Measurements from ENCODE around the gene DBN1. TPM values are rescaled to one million over a fixed set of nuclear protein-coding genes. Genes with fewer than 3 reads are reported as not detected.

The DBN1 gene
- total RNA-seq, 1 donor from 2014 or later = 371 TPM

- Mint-ChIP-seq H3K27ac (ENCODE audit: unreplicated experiment) (peak overlapping the region; percentile 93), H3K4me1 (ENCODE audit: low read depth, unreplicated experiment) (peaks cover 9% of the 10 kb centered on the region), H3K36me3 (ENCODE audit: low read depth, unreplicated experiment) (peaks cover 11% of the 10 kb centered on the region), H3K9me3 (ENCODE audit: unreplicated experiment) (no peaks in the 10 kb centered on the region), H3K27me3 (ENCODE audit: low read depth, unreplicated experiment) (no peaks in the 10 kb centered on the region), H3K4me3 (ENCODE audit: unreplicated experiment) (no peak overlapping the region)
- peaks cover 9% of the 10 kb centered on the region for H3K79me2 ChIP-seq (ENCODE audit: insufficient read depth, low read length)
- peak overlapping the region; percentile 27 for H3K4me2 ChIP-seq (ENCODE audit: low read length)
- no peak overlapping the region for H3K4me3 ChIP-seq (ENCODE audit: insufficient read depth, low read depth, low read length)
- no peak overlapping the region for H2AFZ ChIP-seq (ENCODE audit: low read depth, low read length)
- no peak overlapping the region for H3K27ac ChIP-seq (ENCODE audit: low read depth, low read length)
- no peaks in the 10 kb centered on the region for H3K27me3 ChIP-seq (ENCODE audit: insufficient read depth, low read length)
- TF ChIP-seq EZH2 (IDR thresholded peaks at IDR 0.05; ENCODE audit: insufficient read depth, low read length) (no peak), CTCF (IDR thresholded peaks at IDR 0.05; ENCODE audit: insufficient read depth, low read depth, low read length) (no peak)
- peaks cover 83% of the 10 kb centered on the region for H4K20me1 ChIP-seq (ENCODE audit: insufficient read depth, low read length)
- H3K36me3 ChIP-seq (ENCODE audit: insufficient read depth, low read length) = peaks cover 19% of the 10 kb centered on the region
- FAIRE-seq (no peak), DNase-seq (ENCODE audit: low read depth) (no peak)
- H3K9ac ChIP-seq (ENCODE audit: low read length) = no peak overlapping the region
- H3K9me3 ChIP-seq (ENCODE audit: insufficient read depth, low read depth, low read length) = no peaks in the 10 kb centered on the region
- H3K4me1 ChIP-seq (ENCODE audit: insufficient read depth, low read length) = peaks cover 36% of the 10 kb centered on the region
These were observed 16.9 kb downstream of the DBN1 start for GRCh38 chr5:177456591-177456964.

DNA sequence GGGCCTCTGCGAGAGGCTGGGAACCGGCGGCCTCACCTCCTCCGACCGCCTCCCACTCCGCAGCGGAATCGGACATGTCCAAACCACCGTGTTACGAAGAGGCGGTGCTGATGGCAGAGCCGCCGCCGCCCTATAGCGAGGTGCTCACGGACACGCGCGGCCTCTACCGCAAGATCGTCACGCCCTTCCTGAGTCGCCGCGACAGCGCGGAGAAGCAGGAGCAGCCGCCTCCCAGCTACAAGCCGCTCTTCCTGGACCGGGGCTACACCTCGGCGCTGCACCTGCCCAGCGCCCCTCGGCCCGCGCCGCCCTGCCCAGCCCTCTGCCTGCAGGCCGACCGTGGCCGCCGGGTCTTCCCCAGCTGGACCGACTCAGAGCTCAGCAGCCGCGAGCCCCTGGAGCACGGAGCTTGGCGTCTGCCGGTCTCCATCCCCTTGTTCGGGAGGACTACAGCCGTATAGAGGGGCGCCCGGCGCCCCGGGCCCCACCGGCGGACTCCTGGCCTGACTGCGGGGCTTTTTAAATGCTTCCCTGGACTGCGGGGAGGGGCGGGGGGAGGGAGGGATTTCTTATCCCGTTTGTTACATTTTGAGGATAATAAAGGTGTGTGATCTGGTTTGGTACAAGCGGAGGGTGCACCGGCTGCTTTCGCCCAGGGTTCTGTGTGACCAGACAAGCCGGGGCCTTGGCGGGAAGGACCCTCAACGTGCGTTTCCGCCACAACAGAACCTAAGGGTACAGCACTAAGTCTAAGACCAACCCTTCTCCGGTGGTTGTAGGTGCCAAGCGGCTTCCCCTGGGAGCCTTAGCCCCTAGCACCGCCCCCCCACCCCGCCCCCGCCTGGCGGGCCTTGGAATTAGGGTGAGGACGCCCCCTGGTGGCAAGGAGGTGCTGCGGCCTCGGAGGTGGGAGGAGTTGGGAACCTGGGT, 17.5 kb downstream of the DBN1 start:
- Mint-ChIP-seq H3K9me3 (ENCODE audit: unreplicated experiment) (no peaks in the 10 kb centered on the region), H3K27me3 (ENCODE audit: low read depth, unreplicated experiment) (peaks cover 1% of the 10 kb centered on the region), H3K4me1 (ENCODE audit: low read depth, unreplicated experiment) (peaks cover 9% of the 10 kb centered on the region), H3K36me3 (ENCODE audit: low read depth, unreplicated experiment) (peaks cover 7% of the 10 kb centered on the region), H3K27ac (ENCODE audit: unreplicated experiment) (peak overlapping the region; percentile 93), H3K4me3 (ENCODE audit: unreplicated experiment) (no peak overlapping the region)
- no peaks in the 10 kb centered on the region for H3K9me3 ChIP-seq (ENCODE audit: insufficient read depth, low read depth, low read length)
- H3K79me2 ChIP-seq (ENCODE audit: insufficient read depth, low read length) = peaks cover 7% of the 10 kb centered on the region
- H3K4me1 ChIP-seq (ENCODE audit: insufficient read depth, low read length) = peaks cover 36% of the 10 kb centered on the region
- no peak overlapping the region for H2AFZ ChIP-seq (ENCODE audit: low read depth, low read length)
- peaks cover 82% of the 10 kb centered on the region for H4K20me1 ChIP-seq (ENCODE audit: insufficient read depth, low read length)
- peak; percentile 57 for DNase-seq (ENCODE audit: low read depth)
- peak overlapping the region; percentile 30 for H3K4me3 ChIP-seq (ENCODE audit: insufficient read depth, low read depth, low read length)
- FAIRE-seq = no peak
- H3K27ac ChIP-seq (ENCODE audit: low read depth, low read length) = peak overlapping the region; percentile 10
- H3K4me2 ChIP-seq (ENCODE audit: low read length) = peak overlapping the region; percentile 83
- H3K9ac ChIP-seq (ENCODE audit: low read length) = peak overlapping the region; percentile 18
- H3K27me3 ChIP-seq (ENCODE audit: insufficient read depth, low read length) = no peaks in the 10 kb centered on the region
- TF ChIP-seq EZH2 (IDR thresholded peaks at IDR 0.05; ENCODE audit: insufficient read depth, low read length) (no peak), CTCF (IDR thresholded peaks at IDR 0.05; ENCODE audit: insufficient read depth, low read depth, low read length) (peak; percentile 51)
- peaks cover 19% of the 10 kb centered on the region for H3K36me3 ChIP-seq (ENCODE audit: insufficient read depth, low read length)

Measured in astrocyte (in vitro differentiated cells and primary cell).